H1 (cell line): ENCODE measurements around the gene ZNF177. TPM values are rescaled to one million over a fixed set of nuclear protein-coding genes. Genes with fewer than 3 reads are reported as not detected.

Experiments
- CTCF ChIA-PET: fragments of 300-600 bp; sonication (Branson Sonifier 250); formaldehyde crosslinking; loops from one replicate; lab custom pipeline; 2021; ENCODE audit not compliant: partially characterized antibody; lab: Charles Lee
- POLR2A ChIA-PET: fragments of 300-600 bp; sonication (Branson Sonifier 250); formaldehyde crosslinking; loops from one replicate; lab custom pipeline; 2021; ENCODE audit warnings: inconsistent platforms; ENCODE audit not compliant: partially characterized antibody; lab: Charles Lee
- DNase-seq, 2 experiments: peaks; one replicate each; pipeline versions ENCODE4 v3.0.0 to v3.0.0-alpha.2; 2010 to 2022; ENCODE audit warnings: low spot score in 2 of 2, low read depth in 1 of 2, mixed read lengths in 1 of 2
- FAIRE-seq: peaks from 2 replicates; lab custom pipeline; 2011; peaks lifted over from hg19 to GRCh38; lab: Jason Lieb, UNC
- H2AFZ ChIP-seq: 2 replicates; pipeline ENCODE4 v1.8.1; 2012; ENCODE audit warnings: low read length, inconsistent platforms
- H2AK5ac ChIP-seq: 2 replicates; pipeline ENCODE4 v1.6.1; 2013; ENCODE audit warnings: low read depth, low read length
- H2BK120ac ChIP-seq: replicated peaks from 2 replicates; pipeline ENCODE3; 2013; ENCODE audit warnings: low read depth, low read length, inconsistent platforms
- H2BK12ac ChIP-seq: 2 replicates; pipeline ENCODE4 v1.6.1; 2013; ENCODE audit warnings: low read depth, low read length
- H2BK15ac ChIP-seq: 2 replicates; pipeline ENCODE4 v1.6.1; 2013; ENCODE audit warnings: low read length
- H2BK20ac ChIP-seq: 2 replicates; pipeline ENCODE4 v1.6.1; 2013; ENCODE audit warnings: low read length
- H2BK5ac ChIP-seq: 2 replicates; pipeline ENCODE4 v1.6.1; 2013; ENCODE audit warnings: low read depth, low read length
- H3K14ac ChIP-seq: 2 replicates; pipeline ENCODE4 v1.6.1; 2013; ENCODE audit warnings: inconsistent platforms; ENCODE audit not compliant: insufficient read length
- H3K18ac ChIP-seq: 2 replicates; pipeline ENCODE4 v1.6.1; 2013; ENCODE audit warnings: low read length; ENCODE audit errors: extremely low read depth
- H3K23ac ChIP-seq: 2 replicates; pipeline ENCODE4 v1.6.1; 2013; ENCODE audit warnings: inconsistent platforms; ENCODE audit not compliant: insufficient read length
- H3K23me2 ChIP-seq: 2 replicates; pipeline ENCODE4 v1.6.1; 2013; ENCODE audit warnings: low read depth, low read length
- H3K27ac ChIP-seq: 2 replicates; pipeline ENCODE4 v1.6.1; 2011; ENCODE audit warnings: low read depth, low read length, inconsistent platforms
- H3K27me3 ChIP-seq, 4 experiments: replicated peaks in 1 of 4; 1 replicate in 1 of 4; 2 replicates in 3 of 4; pipeline versions ENCODE4 v1.6.1 to v1.8.1; 2011 to 2013; ENCODE audit warnings: low read length in 3 of 4, mild to moderate bottlenecking in 3 of 4, inconsistent platforms in 2 of 4, mixed read lengths in 2 of 4, moderate library complexity in 1 of 4; ENCODE audit not compliant: control insufficient read depth in 3 of 4, insufficient read depth in 3 of 4; ENCODE audit errors: extremely low read depth in 1 of 4
- H3K36me3 ChIP-seq, 4 experiments: 2 replicates each; pipeline versions ENCODE4 v1.6.1 to v1.8.1; 2011 to 2013; ENCODE audit warnings: mild to moderate bottlenecking in 4 of 4, low read length in 3 of 4, moderate library complexity in 2 of 4, control low read depth in 1 of 4, inconsistent platforms in 1 of 4; ENCODE audit not compliant: insufficient read depth in 4 of 4, control insufficient read depth in 2 of 4
- H3K4ac ChIP-seq: replicated peaks from 2 replicates; pipeline ENCODE3; 2013; ENCODE audit warnings: low read length, low read depth, mixed read lengths, inconsistent platforms; ENCODE audit not compliant: insufficient read length
- H3K4me1 ChIP-seq, 4 experiments: replicated peaks in 1 of 4; 1 replicate in 1 of 4; 2 replicates in 3 of 4; pipeline versions ENCODE4 v1.6.1 to v1.8.1; 2011 to 2013; ENCODE audit warnings: low read length in 3 of 4, inconsistent platforms in 2 of 4, mixed read lengths in 1 of 4; ENCODE audit not compliant: insufficient read depth in 4 of 4, control insufficient read depth in 3 of 4
- H3K4me2 ChIP-seq, 2 experiments: 2 replicates each; pipeline versions ENCODE4 v1.6.1 to v1.8.1; 2011 to 2013; ENCODE audit warnings: low read depth in 2 of 2, low read length in 2 of 2, control low read depth in 1 of 2, inconsistent platforms in 1 of 2, mild to moderate bottlenecking in 1 of 2; ENCODE audit not compliant: insufficient read depth in 1 of 2
- H3K4me3 ChIP-seq, 4 experiments: fragments of 200-600, 300-600 bp in 1 of 4; sonication (generic), shearing (Covaris generic), sonication (Bioruptor Twin) in 1 of 4; 2 replicates each; pipeline versions ENCODE4 v1.5.1 to v1.8.1; 2011 to 2016; ENCODE audit warnings: low read length in 4 of 4, low read depth in 3 of 4, control low read depth in 2 of 4, inconsistent platforms in 2 of 4, mild to moderate bottlenecking in 2 of 4, mixed read lengths in 1 of 4, moderate library complexity in 1 of 4; ENCODE audit not compliant: insufficient read depth in 2 of 4; ENCODE audit errors: extremely low read depth in 1 of 4
- H3K56ac ChIP-seq: replicated peaks from 2 replicates; pipeline ENCODE3; 2013; ENCODE audit warnings: low read depth, mild to moderate bottlenecking, mixed read lengths, low read length, inconsistent platforms; ENCODE audit not compliant: insufficient read length
- H3K79me1 ChIP-seq: 2 replicates; pipeline ENCODE4 v1.6.1; 2013; ENCODE audit warnings: low read depth, low read length, control low read depth
- H3K79me2 ChIP-seq, 2 experiments: 2 replicates each; pipeline versions ENCODE4 v1.6.1 to v1.8.1; 2012 to 2013; ENCODE audit warnings: low read length in 2 of 2, mild to moderate bottlenecking in 2 of 2, inconsistent platforms in 1 of 2; ENCODE audit not compliant: insufficient read depth in 2 of 2, control insufficient read depth in 1 of 2
- H3K9ac ChIP-seq, 4 experiments: replicated peaks in 1 of 4; 1 replicate in 1 of 4; 2 replicates in 3 of 4; pipeline versions ENCODE4 v1.6.1 to v1.8.1; 2011 to 2013; ENCODE audit warnings: low read depth in 3 of 4, low read length in 3 of 4, control low read depth in 2 of 4, mild to moderate bottlenecking in 2 of 4, moderate library complexity in 2 of 4, inconsistent platforms in 1 of 4; ENCODE audit errors: extremely low read depth in 1 of 4
- H3K9me3 ChIP-seq, 2 experiments: 2 replicates each; pipeline versions ENCODE4 v1.6.1 to v1.8.1; 2012 to 2013; ENCODE audit warnings: mild to moderate bottlenecking in 2 of 2, moderate library complexity in 2 of 2, control low read depth in 1 of 2, inconsistent platforms in 1 of 2, low read depth in 1 of 2, low read length in 1 of 2, mixed read lengths in 1 of 2; ENCODE audit not compliant: insufficient read depth in 2 of 2
- H4K20me1 ChIP-seq, 2 experiments: replicated peaks in 1 of 2; 2 replicates each; pipeline versions ENCODE3 to v1.8.1; 2011 to 2013; ENCODE audit warnings: inconsistent platforms in 2 of 2, low read length in 2 of 2, mild to moderate bottlenecking in 1 of 2; ENCODE audit not compliant: insufficient read depth in 2 of 2, control insufficient read depth in 1 of 2
- H4K5ac ChIP-seq: 2 replicates; pipeline ENCODE4 v1.6.1; 2013; ENCODE audit warnings: low read length, low read depth, mixed read lengths, inconsistent platforms; ENCODE audit not compliant: insufficient read length
- H4K8ac ChIP-seq: 2 replicates; pipeline ENCODE4 v1.8.0; 2013; ENCODE audit warnings: mild to moderate bottlenecking, moderate library complexity, low read length, inconsistent platforms; ENCODE audit not compliant: insufficient read depth; ENCODE audit errors: extremely low read depth
- H4K91ac ChIP-seq: replicated peaks from 2 replicates; pipeline ENCODE3; 2013; ENCODE audit warnings: low read length, mixed read lengths, inconsistent platforms; ENCODE audit not compliant: insufficient read length
- ATF3 ChIP-seq: IDR thresholded peaks from 2 replicates; pipeline ENCODE4 v1.6.1; 2011; ENCODE audit warnings: low read depth, mild to moderate bottlenecking, low read length; ENCODE audit not compliant: insufficient read depth
- CHD2 ChIP-seq: IDR thresholded peaks from 2 replicates; pipeline ENCODE4 v1.6.1; 2012; ENCODE audit warnings: low read length, improper control_type of control experiment
- CTBP2 ChIP-seq: IDR thresholded peaks from 2 replicates; pipeline ENCODE4 v1.7.0; 2011; ENCODE audit warnings: borderline replicate concordance, mild to moderate bottlenecking, moderate library complexity, mixed read lengths, low read length; ENCODE audit not compliant: insufficient read depth, insufficient read length
- FOSL1 ChIP-seq: IDR thresholded peaks from 2 replicates; pipeline ENCODE4 v1.6.1; 2011; ENCODE audit warnings: mild to moderate bottlenecking, low read depth, low read length, moderate library complexity; ENCODE audit not compliant: insufficient read depth
- HDAC2 ChIP-seq, 2 experiments: fragments of 300-600 bp in 1 of 2; sonication (generic) in 1 of 2; IDR thresholded peaks; 2 replicates each; pipeline ENCODE4 v1.6.1; 2011 to 2012; ENCODE audit warnings: low read depth in 2 of 2, low read length in 2 of 2, mild to moderate bottlenecking in 2 of 2, moderate library complexity in 2 of 2, borderline replicate concordance in 1 of 2, inconsistent platforms in 1 of 2
- JUN ChIP-seq: IDR thresholded peaks from 2 replicates; pipeline ENCODE4 v1.6.1; 2011; ENCODE audit warnings: low read depth, mild to moderate bottlenecking, improper control_type of control experiment, low read length
- POLR2A ChIP-seq, 2 experiments: IDR thresholded peaks; 1 replicate in 1 of 2; 2 replicates in 1 of 2; pipeline ENCODE4 v1.6.1; 2011; ENCODE audit warnings: low read depth in 2 of 2, low read length in 2 of 2, mild to moderate bottlenecking in 2 of 2; ENCODE audit errors: control extremely low read depth in 1 of 2
- SP2 ChIP-seq: IDR thresholded peaks from 2 replicates; pipeline ENCODE4 v1.6.1; 2012; ENCODE audit warnings: mild to moderate bottlenecking, low read length, inconsistent platforms
- SRF ChIP-seq: IDR thresholded peaks from 2 replicates; pipeline ENCODE4 v1.6.1; 2011; ENCODE audit warnings: mild to moderate bottlenecking, low read depth, low read length, moderate library complexity
- TAF1 ChIP-seq: IDR thresholded peaks from 2 replicates; pipeline ENCODE4 v1.6.1; 2011; ENCODE audit warnings: mild to moderate bottlenecking, low read depth, low read length
- USF2 ChIP-seq: IDR thresholded peaks from 2 replicates; pipeline ENCODE4 v1.6.1; 2011; ENCODE audit warnings: low read length, improper control_type of control experiment
- WGBS, 2 experiments: shearing (Covaris generic) in 1 of 2; methylation state at CpG; one replicate each; pipeline versions ENCODE4 v1.1.6 to v1.1.7; 2013 to 2015; ENCODE audit warnings: low lambda C conversion rate in 2 of 2, mixed read lengths in 2 of 2, inconsistent platforms in 1 of 2, low coverage in 1 of 2, missing lambda C conversion rate in 1 of 2; ENCODE audit not compliant: insufficient replicate concordance in 2 of 2, insufficient coverage in 1 of 2, insufficient read length in 1 of 2; ENCODE audit errors: extremely low coverage in 1 of 2, missing lambda C conversion rate in 1 of 2; 5-methylcytosine and 5-hydroxymethylcytosine counted together
- polyA plus RNA-seq, 7 experiments: library from polyadenylated mRNA; depleted of rRNA in 3 of 7; stranded (reverse) in 5 of 7; unstranded in 2 of 7; fragments of >200 nt in 5 of 7; fragments of 200-250 nt in 2 of 7; gene quantifications; 1 replicate in 5 of 7; 2 replicates in 1 of 7; 4 replicates in 1 of 7; pipeline versions ENCODE4 v1.2.1 to v1.2.3, GENCODE V29; 2011 to 2013; ENCODE audit warnings: missing spikeins in 2 of 7, mixed read lengths in 2 of 7
- total RNA-seq: library from RNA; stranded (reverse); fragmentation: NEBNext Ultra II Directional; extraction: Animal tissue kit (Norgen Biotek cat#: 25700); gene quantifications from 2 replicates; pipeline ENCODE4 v1.2.1, GENCODE V29; 2021
- TF ChIP-seq, protein P1 (sequence below): IDR thresholded peaks from 2 replicates; pipeline ENCODE4 v1.6.1; 2012; ENCODE audit warnings: inconsistent platforms

ZNF177 gene
- total and polyA plus RNA-seq, 2 of the 8 experiments (the other 6 are each of a cell fraction or from before 2014, with no cell fraction given): 3.1 to 5.9 TPM

GRCh38 chr19:9313756-9314155 is 49.1 kb upstream of the ZNF177 start:
- Histone ChIP-seq H2BK5ac (no peak overlapping the region), H3K4me2 (no peak overlapping the region), H3K18ac (no peak overlapping the region), H4K91ac (no peak overlapping the region), H3K9me3 (peaks cover 28 to 50% of the 10 kb centered on the region in 2 experiments), H3K4ac (no peak overlapping the region), H3K36me3 (no peaks in the 10 kb centered on the region), H3K9ac (no peak overlapping the region), H4K5ac (no peak overlapping the region), H3K79me1 (no peaks in the 10 kb centered on the region), H2AFZ (no peak overlapping the region), H3K14ac (no peak overlapping the region), H4K8ac (no peak overlapping the region), H3K23ac (no peak overlapping the region), H3K56ac (no peak overlapping the region), H3K27me3 (no peaks in the 10 kb centered on the region), H3K79me2 (no peaks in the 10 kb centered on the region), H2BK120ac (no peak overlapping the region), H3K4me1 (peaks cover 0 to 2% (median 0%) of the 10 kb centered on the region in 4 experiments; a peak in 1 of 7 replicates), H2BK20ac (no peak overlapping the region), H4K20me1 (no peaks in the 10 kb centered on the region), H3K27ac (no peak overlapping the region), H2BK15ac (no peak overlapping the region), H3K4me3 (no peak overlapping the region), H3K23me2 (peaks cover 5% of the 10 kb centered on the region; the same call in 1 of the 2 replicates), H2BK12ac (no peak overlapping the region), H2AK5ac (no peak overlapping the region)
- ChIA-PET POLR2A (no interaction called here), CTCF (interaction anchor here (0.6 kb wide), 1 partner anchor 19 kb away, joined by 3 read pairs; no protein-coding TSS in a partner anchor)
- WGBS, 2 experiments: 81% methylated on average over 4 of the region's 4 CpGs; no CpG with 5 or more reads in 1 of the 2 experiments
- DNase-seq (no peak), FAIRE-seq (no peak)
- TF ChIP-seq USF2 (no peak), HDAC2 (IDR thresholded peaks at IDR 0.05; ENCODE audit: borderline replicate concordance in 1 of 2, low read depth in 2 of 2, low read length in 2 of 2) (no peak), ATF3 (no peak), SRF (no peak), JUN (no peak), CTBP2 (no peak), FOSL1 (no peak), POLR2A (IDR thresholded peaks at IDR 0.05; ENCODE audit: control extremely low read depth in 1 of 2, low read depth in 2 of 2, low read length in 2 of 2) (no peak), TAF1 (no peak), SP2 (no peak), CHD2 (no peak)
- TF ChIP-seq, protein P1, sequence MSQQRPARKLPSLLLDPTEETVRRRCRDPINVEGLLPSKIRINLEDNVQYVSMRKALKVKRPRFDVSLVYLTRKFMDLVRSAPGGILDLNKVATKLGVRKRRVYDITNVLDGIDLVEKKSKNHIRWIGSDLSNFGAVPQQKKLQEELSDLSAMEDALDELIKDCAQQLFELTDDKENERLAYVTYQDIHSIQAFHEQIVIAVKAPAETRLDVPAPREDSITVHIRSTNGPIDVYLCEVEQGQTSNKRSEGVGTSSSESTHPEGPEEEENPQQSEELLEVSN: no peak
